HTR-8/SVneo (cell line): Measurements from ENCODE around the gene MZT1.

Experiments used
- DNase-seq: peaks from one replicate; pipeline ENCODE4 v3.0.0; 2011; ENCODE audit warnings: low spot score, mixed read lengths; ENCODE audit not compliant: insufficient read length
- FAIRE-seq: peaks from 2 replicates; lab custom pipeline; 2011; peaks lifted over from hg19 to GRCh38; lab: Jason Lieb, UNC

MZT1 gene

DNA sequence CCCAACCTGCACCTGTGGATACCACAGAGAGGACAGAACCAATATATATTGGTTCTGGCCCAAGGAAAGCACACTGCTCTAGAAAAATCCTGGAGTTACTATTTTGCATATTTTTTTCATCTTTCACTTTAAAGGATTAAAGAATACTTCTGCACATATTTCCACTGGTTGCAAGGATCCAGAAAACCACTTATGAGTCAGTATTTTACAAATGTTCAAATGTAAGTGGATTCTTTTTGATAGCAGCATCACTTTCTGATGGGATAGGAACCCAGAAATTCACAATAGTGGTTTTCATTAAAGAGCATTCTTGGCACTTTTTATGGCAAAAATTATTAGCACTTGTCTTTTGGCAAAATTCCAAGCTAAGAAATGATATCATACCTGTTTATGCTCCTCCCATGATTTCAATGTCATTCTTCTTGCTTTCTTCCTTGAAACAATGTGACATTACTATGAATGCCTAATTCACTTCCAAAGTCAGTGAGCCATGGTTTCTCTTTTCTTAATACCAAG lies 38.2 kb downstream of the MZT1 start:
- FAIRE-seq (no peak), DNase-seq (no peak)

- no peak for FAIRE-seq
- DNase-seq: no peak
Measured at GRCh38 chr13:72686766-72687165, 40.7 kb downstream of the MZT1 start.

GRCh38 chr13:72680353-72680752 lies 47.1 kb downstream of the MZT1 start:
- FAIRE-seq: no peak

DNA sequence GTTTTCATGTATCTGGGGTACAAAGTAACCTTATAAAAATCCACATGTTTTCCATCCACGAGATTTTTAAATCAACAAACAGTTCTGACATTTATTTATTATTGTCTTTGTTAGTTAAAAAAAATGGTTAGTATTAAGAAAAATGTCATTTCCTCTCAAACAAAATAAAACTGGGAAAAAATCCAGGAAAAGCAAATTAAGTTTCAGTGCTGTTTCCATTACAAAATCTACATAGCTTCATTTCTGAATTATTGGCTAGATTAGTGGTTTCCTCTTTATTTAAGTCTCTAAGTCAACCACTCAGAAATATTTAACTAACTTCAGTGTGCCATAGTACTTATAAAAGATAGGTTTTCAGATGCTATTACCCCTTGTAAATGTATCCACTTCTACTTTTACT lies 49.1 kb downstream of the MZT1 start:
- DNase-seq: no peak
- no peak for FAIRE-seq

More at GRCh38 chr13:72680353-72680752, 47.1 kb downstream of the MZT1 start:
- DNase-seq: no peak

DNA sequence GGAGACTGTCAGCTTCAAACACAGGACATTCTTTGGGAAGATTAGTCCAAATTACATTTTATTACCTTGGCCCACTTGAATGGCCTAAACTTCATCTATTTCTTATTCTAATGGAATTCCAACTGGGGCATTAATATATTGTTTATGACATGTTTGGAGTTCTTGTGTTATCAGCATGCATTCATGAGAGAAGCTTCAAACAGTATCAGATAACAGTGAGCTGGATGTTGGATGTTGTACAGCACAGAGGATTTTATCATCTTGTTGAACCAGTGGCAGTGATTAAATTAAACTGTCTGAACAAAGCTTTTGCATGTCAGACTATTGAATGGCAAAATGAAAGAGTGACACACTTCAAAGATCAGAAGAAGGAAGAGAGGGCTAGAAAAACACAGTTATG lies 50.0 kb downstream of the MZT1 start:
- no peak for DNase-seq
- FAIRE-seq: no peak

DNA sequence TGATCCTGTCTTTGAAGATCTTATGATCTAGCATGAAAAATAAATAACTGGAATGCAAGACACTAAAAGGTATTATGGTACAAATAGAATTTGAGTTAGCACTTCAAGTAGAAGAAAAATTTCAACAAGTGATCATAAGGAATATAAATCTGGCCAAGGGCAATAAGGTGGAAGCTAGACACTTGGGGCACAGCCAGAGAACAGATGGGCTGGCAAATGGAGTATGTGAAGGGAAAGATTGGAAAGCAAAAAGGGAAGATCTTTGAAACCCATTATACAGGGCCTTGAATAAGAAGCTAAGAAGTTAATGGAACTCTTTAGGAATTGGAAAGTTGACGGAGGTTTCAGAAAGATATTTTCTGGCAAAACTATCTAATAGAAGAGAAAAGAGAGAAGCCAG lies 61.0 kb downstream of the MZT1 start:
- FAIRE-seq: no peak
- DNase-seq: no peak

DNA sequence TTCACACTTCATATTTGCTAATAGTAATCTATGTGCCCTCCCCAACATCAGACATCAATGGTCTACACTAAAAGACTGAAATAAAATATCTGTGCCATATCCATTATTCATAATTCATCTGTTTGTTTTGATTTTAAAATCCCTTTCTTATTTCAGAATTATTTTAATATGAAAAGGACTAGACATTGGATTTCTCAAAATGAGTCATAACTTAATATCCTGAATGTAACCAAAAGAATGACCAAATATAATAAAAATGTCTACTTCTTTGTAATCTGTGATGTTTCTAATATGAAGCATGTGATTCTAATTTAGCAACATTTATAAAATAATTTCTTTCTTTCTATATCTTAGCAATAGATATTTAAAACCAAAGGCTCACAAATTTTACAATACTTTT lies 64.9 kb downstream of the MZT1 start:
- DNase-seq (no peak), FAIRE-seq (no peak)
